ENCODE measurements around the gene DOCK9.

Gene DOCK9

DNA sequence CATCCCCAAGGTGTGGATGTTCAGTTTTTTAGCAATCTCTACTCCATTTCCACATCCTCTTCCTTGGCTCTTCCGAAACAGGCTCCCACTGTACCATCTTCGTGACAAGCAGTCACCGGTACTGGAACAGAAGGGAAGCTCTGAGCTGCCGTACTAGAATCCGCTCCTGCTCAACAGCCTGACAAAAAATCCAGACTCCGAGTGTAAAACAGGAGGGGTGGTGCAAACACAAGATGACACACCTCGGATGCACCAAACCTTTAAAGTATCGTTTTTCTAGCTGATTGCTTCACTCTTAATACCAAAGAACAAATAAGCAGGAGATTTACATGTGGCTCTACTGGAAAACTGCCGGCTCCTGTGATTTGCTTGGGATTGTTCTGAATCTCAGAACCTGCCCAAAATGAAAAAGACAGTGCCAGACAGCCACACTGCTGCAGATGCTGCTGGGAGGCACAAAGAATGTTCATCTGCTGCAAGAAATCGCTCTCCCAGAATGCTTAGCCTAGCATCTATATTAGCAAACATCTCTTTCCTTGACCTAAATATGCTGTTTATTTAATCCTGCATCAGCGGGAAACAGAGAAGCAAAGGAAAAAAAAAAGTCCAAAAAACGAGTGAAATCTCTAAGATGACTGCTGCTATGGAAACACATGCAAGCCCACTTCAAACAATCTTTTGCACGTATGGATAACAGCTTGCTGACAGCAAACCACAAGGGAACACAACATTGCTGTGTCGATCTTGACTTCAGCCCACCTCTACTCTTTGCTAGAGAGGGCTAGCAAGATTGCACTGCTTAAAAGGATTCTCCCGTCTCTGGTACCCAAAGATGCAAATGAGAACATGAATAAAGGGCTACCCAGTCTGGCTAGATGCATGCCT lies 38.0 kb upstream of the DOCK9 start:
- Histone ChIP-seq H3K9me3 (ENCODE audit: control insufficient read depth, low read length) (no peaks in the 10 kb centered on the region), H3K79me2 (peaks cover 7% of the 10 kb centered on the region), H3K4me1 (no peaks in the 10 kb centered on the region), H3K27me3 (ENCODE audit: control insufficient read depth, insufficient read depth, low read length) (no peaks in the 10 kb centered on the region), H3K36me3 (ENCODE audit: control insufficient read depth, insufficient read depth, low read length) (no peaks in the 10 kb centered on the region), H3K4me3 (ENCODE audit: low read depth, low read length) (no peak overlapping the region), H3K27ac (no peak overlapping the region), H3K9ac (no peak overlapping the region), H3K4me2 (ENCODE audit: low read length) (no peak overlapping the region), H2AFZ (no peak overlapping the region)
- TF ChIP-seq, protein P1, sequence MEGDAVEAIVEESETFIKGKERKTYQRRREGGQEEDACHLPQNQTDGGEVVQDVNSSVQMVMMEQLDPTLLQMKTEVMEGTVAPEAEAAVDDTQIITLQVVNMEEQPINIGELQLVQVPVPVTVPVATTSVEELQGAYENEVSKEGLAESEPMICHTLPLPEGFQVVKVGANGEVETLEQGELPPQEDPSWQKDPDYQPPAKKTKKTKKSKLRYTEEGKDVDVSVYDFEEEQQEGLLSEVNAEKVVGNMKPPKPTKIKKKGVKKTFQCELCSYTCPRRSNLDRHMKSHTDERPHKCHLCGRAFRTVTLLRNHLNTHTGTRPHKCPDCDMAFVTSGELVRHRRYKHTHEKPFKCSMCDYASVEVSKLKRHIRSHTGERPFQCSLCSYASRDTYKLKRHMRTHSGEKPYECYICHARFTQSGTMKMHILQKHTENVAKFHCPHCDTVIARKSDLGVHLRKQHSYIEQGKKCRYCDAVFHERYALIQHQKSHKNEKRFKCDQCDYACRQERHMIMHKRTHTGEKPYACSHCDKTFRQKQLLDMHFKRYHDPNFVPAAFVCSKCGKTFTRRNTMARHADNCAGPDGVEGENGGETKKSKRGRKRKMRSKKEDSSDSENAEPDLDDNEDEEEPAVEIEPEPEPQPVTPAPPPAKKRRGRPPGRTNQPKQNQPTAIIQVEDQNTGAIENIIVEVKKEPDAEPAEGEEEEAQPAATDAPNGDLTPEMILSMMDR (IDR thresholded peaks at IDR 0.05): no peak

DNA sequence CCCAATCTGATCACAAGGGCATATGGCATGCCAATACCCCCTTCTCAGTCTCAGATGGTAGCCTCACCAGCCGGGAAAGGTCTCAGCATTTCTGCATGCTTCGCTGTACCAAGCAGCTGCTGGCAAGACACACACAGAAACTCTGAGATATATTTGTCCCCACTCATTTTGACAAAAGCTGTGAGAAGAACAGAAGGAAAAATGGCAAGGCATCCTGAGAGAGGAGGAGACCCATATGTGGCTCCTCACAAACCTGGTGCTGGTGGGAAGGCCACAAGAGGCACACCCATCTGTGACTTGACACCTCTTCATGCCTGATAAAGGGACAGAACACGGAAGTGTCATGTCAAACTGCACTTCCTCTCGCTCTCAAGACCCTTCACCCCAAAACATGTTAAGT lies 36.7 kb upstream of the DOCK9 start:
- Histone ChIP-seq H3K27me3 (ENCODE audit: control insufficient read depth, insufficient read depth, low read length) (no peaks in the 10 kb centered on the region), H3K36me3 (ENCODE audit: control insufficient read depth, insufficient read depth, low read length) (no peaks in the 10 kb centered on the region), H3K4me1 (no peaks in the 10 kb centered on the region), H3K79me2 (peaks cover 3% of the 10 kb centered on the region), H3K4me3 (ENCODE audit: low read depth, low read length) (no peak overlapping the region), H3K9me3 (ENCODE audit: control insufficient read depth, low read length) (no peaks in the 10 kb centered on the region), H2AFZ (no peak overlapping the region), H3K27ac (no peak overlapping the region), H3K9ac (no peak overlapping the region), H3K4me2 (ENCODE audit: low read length) (no peak overlapping the region)
- TF ChIP-seq, protein P1 (IDR thresholded peaks at IDR 0.05): no peak

DNA sequence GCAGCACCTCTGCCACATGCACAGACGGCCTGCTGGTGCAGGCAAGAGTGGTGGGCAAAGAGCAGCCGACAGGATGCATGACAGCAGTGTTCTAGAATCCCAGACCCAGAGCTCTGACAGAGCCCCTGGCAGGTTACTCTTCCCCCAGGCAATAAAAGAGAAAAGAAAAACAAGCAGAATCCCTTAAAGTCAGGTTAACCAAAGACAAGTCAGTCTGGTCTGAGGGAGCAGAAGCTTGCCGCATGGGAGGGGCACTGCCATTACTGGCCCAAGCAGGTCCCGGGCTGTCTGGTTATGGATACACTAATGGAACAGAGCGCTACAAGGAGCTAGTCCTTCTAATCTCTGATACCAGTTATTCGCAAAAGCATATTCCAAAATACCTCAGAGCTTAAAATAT lies 36.1 kb upstream of the DOCK9 start:
- Histone ChIP-seq H3K27me3 (ENCODE audit: control insufficient read depth, insufficient read depth, low read length) (no peaks in the 10 kb centered on the region), H3K36me3 (ENCODE audit: control insufficient read depth, insufficient read depth, low read length) (no peaks in the 10 kb centered on the region), H3K27ac (no peak overlapping the region), H2AFZ (no peak overlapping the region), H3K9me3 (ENCODE audit: control insufficient read depth, low read length) (no peaks in the 10 kb centered on the region), H3K9ac (no peak overlapping the region), H3K4me2 (ENCODE audit: low read length) (no peak overlapping the region), H3K79me2 (peaks cover 3% of the 10 kb centered on the region), H3K4me3 (ENCODE audit: low read depth, low read length) (no peak overlapping the region), H3K4me1 (no peaks in the 10 kb centered on the region)
- TF ChIP-seq, protein P1 (IDR thresholded peaks at IDR 0.05): no peak

DNA sequence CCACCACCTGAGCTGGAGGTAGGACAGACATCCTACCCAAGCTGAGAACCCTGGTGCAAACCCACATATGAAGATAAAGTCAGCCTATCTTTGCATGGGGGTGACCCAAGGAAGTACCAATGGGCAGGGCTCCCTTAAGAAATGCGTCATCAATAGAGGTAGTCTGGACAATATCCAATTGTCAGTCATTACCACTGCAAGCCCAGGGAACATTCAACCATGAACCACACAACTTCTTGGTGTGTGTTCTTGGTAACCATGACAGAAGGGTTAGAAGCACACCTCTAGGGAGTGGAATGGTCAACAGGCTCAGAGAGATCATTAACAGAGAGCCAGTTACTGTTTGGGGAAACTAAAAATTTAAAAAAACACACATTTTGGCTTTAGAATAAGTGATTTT lies 34.7 kb upstream of the DOCK9 start:
- TF ChIP-seq, protein P1 (IDR thresholded peaks at IDR 0.05): no peak
- no peaks in the 10 kb centered on the region for H3K9me3 ChIP-seq (ENCODE audit: control insufficient read depth, low read length)

More for the DNA sequence above, 34.7 kb upstream of the DOCK9 start:
- no peaks in the 10 kb centered on the region for H3K27me3 ChIP-seq (ENCODE audit: control insufficient read depth, insufficient read depth, low read length)
- H3K4me3 ChIP-seq (ENCODE audit: low read depth, low read length): no peak overlapping the region
- no peaks in the 10 kb centered on the region for H3K36me3 ChIP-seq (ENCODE audit: control insufficient read depth, insufficient read depth, low read length)
- peaks cover 3% of the 10 kb centered on the region for H3K79me2 ChIP-seq
- H3K27ac ChIP-seq: no peak overlapping the region
- H2AFZ ChIP-seq: no peak overlapping the region
- H3K4me2 ChIP-seq (ENCODE audit: low read length): no peak overlapping the region
- H3K9ac ChIP-seq: no peak overlapping the region
- no peaks in the 10 kb centered on the region for H3K4me1 ChIP-seq

All from parathyroid adenoma (tissue), 2 donors.